Astrocyte (in vitro differentiated cells and primary cell): ENCODE data around the gene KLLN.

Source experiments
- EZH2 ChIP-seq: IDR thresholded peaks from 2 replicates; pipeline ENCODE4 v1.6.1; 2012; ENCODE audit warnings: mild to moderate bottlenecking, low read length, inconsistent platforms; ENCODE audit not compliant: insufficient read depth
- TF ChIP-seq, protein P1 (sequence below): IDR thresholded peaks from 2 replicates; pipeline ENCODE4 v1.5.1; 2011; ENCODE audit warnings: low read depth, mild to moderate bottlenecking, inconsistent platforms, low read length, moderate library complexity; ENCODE audit not compliant: insufficient read depth

DNA sequence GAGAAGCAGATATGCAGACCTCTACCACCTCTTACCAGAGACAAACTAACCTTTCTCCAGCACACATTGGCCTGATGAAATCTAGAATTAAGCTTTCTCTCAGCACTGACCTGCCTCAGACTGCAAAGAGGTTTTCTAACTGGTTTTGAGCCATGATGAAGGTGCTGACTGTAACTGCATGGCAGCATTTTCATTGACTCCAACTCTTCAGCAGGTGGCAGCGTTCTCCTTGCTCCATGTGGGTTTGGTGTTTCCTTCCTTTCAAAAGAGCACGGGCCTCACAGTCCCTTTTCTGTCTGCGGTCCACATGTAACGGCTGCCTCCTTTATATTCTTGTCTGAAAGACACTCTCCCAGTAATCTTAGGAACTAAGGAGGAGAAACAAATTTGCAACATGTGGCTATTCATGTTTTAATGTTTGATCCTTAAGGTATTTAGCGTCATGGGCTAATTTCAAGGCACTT, 12.6 kb downstream of the KLLN start:
- TF ChIP-seq, protein P1, sequence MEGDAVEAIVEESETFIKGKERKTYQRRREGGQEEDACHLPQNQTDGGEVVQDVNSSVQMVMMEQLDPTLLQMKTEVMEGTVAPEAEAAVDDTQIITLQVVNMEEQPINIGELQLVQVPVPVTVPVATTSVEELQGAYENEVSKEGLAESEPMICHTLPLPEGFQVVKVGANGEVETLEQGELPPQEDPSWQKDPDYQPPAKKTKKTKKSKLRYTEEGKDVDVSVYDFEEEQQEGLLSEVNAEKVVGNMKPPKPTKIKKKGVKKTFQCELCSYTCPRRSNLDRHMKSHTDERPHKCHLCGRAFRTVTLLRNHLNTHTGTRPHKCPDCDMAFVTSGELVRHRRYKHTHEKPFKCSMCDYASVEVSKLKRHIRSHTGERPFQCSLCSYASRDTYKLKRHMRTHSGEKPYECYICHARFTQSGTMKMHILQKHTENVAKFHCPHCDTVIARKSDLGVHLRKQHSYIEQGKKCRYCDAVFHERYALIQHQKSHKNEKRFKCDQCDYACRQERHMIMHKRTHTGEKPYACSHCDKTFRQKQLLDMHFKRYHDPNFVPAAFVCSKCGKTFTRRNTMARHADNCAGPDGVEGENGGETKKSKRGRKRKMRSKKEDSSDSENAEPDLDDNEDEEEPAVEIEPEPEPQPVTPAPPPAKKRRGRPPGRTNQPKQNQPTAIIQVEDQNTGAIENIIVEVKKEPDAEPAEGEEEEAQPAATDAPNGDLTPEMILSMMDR = peak; percentile 60
- no peak for TF ChIP-seq EZH2
